Neural progenitor cell (in vitro differentiated cells): Measurements from ENCODE around the gene CTU2. TPM values are rescaled to one million over a fixed set of nuclear protein-coding genes. Genes with fewer than 3 reads are reported as not detected.

Experiments
- DNase-seq: peaks from one replicate; pipeline ENCODE4 v3.0.0-alpha.2; 2016; ENCODE audit warnings: low spot score
- H2AFZ ChIP-seq: fragments of 200-600 bp; sonication (generic); replicated peaks from 2 replicates; pipeline ENCODE4 v1.6.1; 2016; ENCODE audit warnings: antibody characterized with exemption
- H3F3A ChIP-seq: fragments of 200-600 bp; sonication (generic); 2 replicates; pipeline ENCODE4 v1.6.1; 2016; ENCODE audit warnings: antibody characterized with exemption, low read depth
- H3K27ac ChIP-seq: fragments of 200-600 bp; sonication (generic); 2 replicates; pipeline ENCODE4 v1.5.1; 2016; ENCODE audit warnings: mild to moderate bottlenecking
- H3K27me3 ChIP-seq: fragments of 200-600 bp; sonication (generic); 2 replicates; pipeline ENCODE4 v1.6.1; 2016; ENCODE audit warnings: mild to moderate bottlenecking, moderate library complexity
- H3K36me3 ChIP-seq: fragments of 200-600 bp; sonication (generic); 2 replicates; pipeline ENCODE4 v1.5.1; 2016
- H3K4me1 ChIP-seq: fragments of 200-600 bp; sonication (generic); 2 replicates; pipeline ENCODE4 v1.6.1; 2016; ENCODE audit warnings: mixed run types
- H3K4me2 ChIP-seq: fragments of 200-600 bp; sonication (generic); 2 replicates; pipeline ENCODE4 v1.6.1; 2016
- H3K4me3 ChIP-seq: fragments of 200-600 bp; sonication (generic); 2 replicates; pipeline ENCODE4 v1.5.1; 2016
- H3K79me2 ChIP-seq: fragments of 200-600 bp; sonication (generic); 2 replicates; pipeline ENCODE4 v1.6.1; 2016; ENCODE audit warnings: low read depth
- H3K9ac ChIP-seq: fragments of 200-600 bp; sonication (generic); 2 replicates; pipeline ENCODE4 v1.6.1; 2016
- H3K9me3 ChIP-seq: fragments of 200-600 bp; sonication (generic); 2 replicates; pipeline ENCODE4 v1.5.1; 2016; ENCODE audit warnings: low read depth
- H4K20me1 ChIP-seq: fragments of 200-600 bp; sonication (generic); 2 replicates; pipeline ENCODE4 v1.6.1; 2016; ENCODE audit warnings: low read depth
- H3K27ac Mint-ChIP-seq: 3 replicates; pipeline ENCODE4 v1.8.0; 2021; ENCODE audit warnings: mixed read lengths
- H3K27me3 Mint-ChIP-seq: 2 replicates; pipeline ENCODE4 v1.8.0; 2022; ENCODE audit warnings: low read depth, mild to moderate bottlenecking, inconsistent platforms, moderate library complexity, mixed read lengths; ENCODE audit not compliant: insufficient read depth
- H3K36me3 Mint-ChIP-seq: 3 replicates; pipeline ENCODE4 v1.8.0; 2021; ENCODE audit warnings: mixed read lengths
- H3K4me1 Mint-ChIP-seq: 3 replicates; pipeline ENCODE4 v1.8.0; 2021; ENCODE audit warnings: mixed read lengths
- H3K4me3 Mint-ChIP-seq: 3 replicates; pipeline ENCODE4 v1.8.0; 2021; ENCODE audit warnings: mild to moderate bottlenecking, moderate library complexity, mixed read lengths
- H3K9me3 Mint-ChIP-seq: 3 replicates; pipeline ENCODE4 v1.8.0; 2020; ENCODE audit warnings: mixed read lengths
- EZH2 ChIP-seq: fragments of 200-600 bp; sonication (generic); IDR thresholded peaks from 2 replicates; pipeline ENCODE4 v1.6.1; 2017; ENCODE audit warnings: antibody characterized with exemption, mild to moderate bottlenecking, moderate library complexity
- EZH2phosphoT487 ChIP-seq: fragments of 200-600 bp; sonication (generic); IDR thresholded peaks from 2 replicates; pipeline ENCODE4 v1.6.1; 2017; ENCODE audit warnings: antibody characterized with exemption
- total RNA-seq: library from RNA; depleted of rRNA; stranded (reverse); fragments of >200 nt; gene quantifications from 2 replicates; pipeline ENCODE4 v1.2.3, GENCODE V29; 2015; ENCODE audit warnings: low replicate concordance
- TF ChIP-seq, protein P1 (sequence below): fragments of 200-600 bp; sonication (generic); IDR thresholded peaks from 2 replicates; pipeline ENCODE4 v1.5.1; 2017; ENCODE audit warnings: antibody characterized with exemption, mild to moderate bottlenecking

CTU2 gene
- total RNA-seq, 1 donor from 2014 or later: 4.7 TPM

DNA sequence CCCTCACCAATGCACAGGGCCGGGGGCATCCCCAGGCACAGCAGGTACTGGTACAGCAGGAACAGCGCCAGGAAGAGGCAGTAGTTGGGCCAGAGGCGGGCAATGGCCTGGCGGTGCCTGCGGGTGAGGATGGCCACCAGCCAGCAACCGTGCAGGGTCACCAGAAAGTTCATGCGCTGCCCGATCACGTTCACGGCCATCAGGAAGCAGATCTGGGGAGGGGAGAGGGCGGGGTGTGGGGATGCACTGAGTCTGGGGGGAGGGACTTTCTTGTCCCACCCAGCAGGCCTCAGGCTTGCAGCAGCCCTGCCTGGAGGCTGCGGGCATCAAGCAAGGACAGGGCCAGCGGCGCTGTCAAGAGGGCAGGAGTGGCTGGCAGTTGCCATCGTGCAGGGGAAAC is 25.4 kb downstream of the CTU2 start:
- H3K4me1 ChIP-seq: no peaks in the 10 kb centered on the region
- no peak overlapping the region for H3K9ac ChIP-seq
- H3K27ac Mint-ChIP-seq: no peak overlapping the region
- peaks cover 2% of the 10 kb centered on the region for H3K27me3 Mint-ChIP-seq
- no peak overlapping the region for H2AFZ ChIP-seq
- no peak overlapping the region for H3K4me3 ChIP-seq
- no peaks in the 10 kb centered on the region for H4K20me1 ChIP-seq
- no peak for TF ChIP-seq EZH2
- no peaks in the 10 kb centered on the region for H3K27me3 ChIP-seq
- H3K36me3 ChIP-seq: no peaks in the 10 kb centered on the region
- H3K79me2 ChIP-seq: no peaks in the 10 kb centered on the region
- no peak overlapping the region for H3K4me3 Mint-ChIP-seq
- H3K27ac ChIP-seq: no peak overlapping the region
- no peaks in the 10 kb centered on the region for H3K9me3 Mint-ChIP-seq
- no peaks in the 10 kb centered on the region for H3K9me3 ChIP-seq
- H3K36me3 Mint-ChIP-seq: no peaks in the 10 kb centered on the region
- peaks cover 3% of the 10 kb centered on the region for H3F3A ChIP-seq
- DNase-seq: no peak
- H3K4me2 ChIP-seq: no peak overlapping the region
- peaks cover 10% of the 10 kb centered on the region for H3K4me1 Mint-ChIP-seq

DNA sequence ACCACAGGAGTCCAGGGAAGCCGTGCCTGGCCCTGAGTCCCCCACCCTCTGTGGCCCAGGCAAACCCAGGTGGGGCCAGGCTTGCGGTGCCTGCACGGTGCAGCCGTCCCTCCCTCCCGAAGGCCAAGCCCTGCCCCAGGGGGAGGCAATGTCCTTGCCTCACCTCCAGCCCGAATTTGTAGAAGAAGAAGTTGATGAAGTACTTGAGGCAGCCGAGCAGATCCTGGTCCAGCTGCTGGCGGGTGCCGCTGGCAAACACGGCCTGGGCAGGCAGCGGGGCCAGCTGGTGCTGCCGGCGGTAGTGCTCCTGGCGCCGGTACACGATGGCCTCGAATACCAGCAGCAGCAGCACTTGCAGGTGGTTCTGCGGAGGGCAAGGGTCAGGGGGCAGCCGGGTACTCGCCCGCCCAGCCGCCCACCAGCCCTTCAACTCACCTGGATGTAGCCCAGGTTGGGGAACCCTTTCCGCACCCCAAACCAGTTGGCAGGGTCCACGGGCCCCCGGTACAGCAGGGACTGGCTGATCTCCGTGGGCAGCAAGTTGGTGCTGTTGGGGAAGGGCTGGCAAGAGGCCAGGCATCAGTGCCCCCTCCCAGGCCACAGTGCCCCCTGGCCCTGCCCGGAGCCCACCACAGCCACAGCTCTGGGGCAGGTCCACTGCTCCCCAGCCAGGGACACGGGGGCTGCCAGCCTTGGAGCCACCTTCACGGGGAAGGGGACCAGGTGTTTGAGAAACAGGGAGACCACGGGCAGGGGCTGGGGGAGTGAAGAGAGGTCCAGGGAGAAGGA is 26.1 kb downstream of the CTU2 start:
- no peak overlapping the region for H3K4me2 ChIP-seq
- no peak overlapping the region for H3K27ac Mint-ChIP-seq
- H3K4me3 Mint-ChIP-seq: no peak overlapping the region
- no peak for DNase-seq
- no peaks in the 10 kb centered on the region for H3K79me2 ChIP-seq
- no peaks in the 10 kb centered on the region for H3K36me3 Mint-ChIP-seq
- TF ChIP-seq, protein P1, sequence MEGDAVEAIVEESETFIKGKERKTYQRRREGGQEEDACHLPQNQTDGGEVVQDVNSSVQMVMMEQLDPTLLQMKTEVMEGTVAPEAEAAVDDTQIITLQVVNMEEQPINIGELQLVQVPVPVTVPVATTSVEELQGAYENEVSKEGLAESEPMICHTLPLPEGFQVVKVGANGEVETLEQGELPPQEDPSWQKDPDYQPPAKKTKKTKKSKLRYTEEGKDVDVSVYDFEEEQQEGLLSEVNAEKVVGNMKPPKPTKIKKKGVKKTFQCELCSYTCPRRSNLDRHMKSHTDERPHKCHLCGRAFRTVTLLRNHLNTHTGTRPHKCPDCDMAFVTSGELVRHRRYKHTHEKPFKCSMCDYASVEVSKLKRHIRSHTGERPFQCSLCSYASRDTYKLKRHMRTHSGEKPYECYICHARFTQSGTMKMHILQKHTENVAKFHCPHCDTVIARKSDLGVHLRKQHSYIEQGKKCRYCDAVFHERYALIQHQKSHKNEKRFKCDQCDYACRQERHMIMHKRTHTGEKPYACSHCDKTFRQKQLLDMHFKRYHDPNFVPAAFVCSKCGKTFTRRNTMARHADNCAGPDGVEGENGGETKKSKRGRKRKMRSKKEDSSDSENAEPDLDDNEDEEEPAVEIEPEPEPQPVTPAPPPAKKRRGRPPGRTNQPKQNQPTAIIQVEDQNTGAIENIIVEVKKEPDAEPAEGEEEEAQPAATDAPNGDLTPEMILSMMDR: no peak
- no peak for TF ChIP-seq EZH2
- no peak for TF ChIP-seq EZH2phosphoT487
- no peak overlapping the region for H3K27ac ChIP-seq
- H3K4me1 ChIP-seq: no peaks in the 10 kb centered on the region
- H3F3A ChIP-seq: peaks cover 3% of the 10 kb centered on the region
- no peaks in the 10 kb centered on the region for H3K9me3 ChIP-seq
- no peaks in the 10 kb centered on the region for H4K20me1 ChIP-seq
- no peaks in the 10 kb centered on the region for H3K27me3 ChIP-seq
- H3K4me3 ChIP-seq: no peak overlapping the region
- H2AFZ ChIP-seq: no peak overlapping the region
- no peaks in the 10 kb centered on the region for H3K36me3 ChIP-seq
- no peak overlapping the region for H3K9ac ChIP-seq
- peaks cover 2% of the 10 kb centered on the region for H3K27me3 Mint-ChIP-seq
- H3K4me1 Mint-ChIP-seq: peaks cover 10% of the 10 kb centered on the region
- H3K9me3 Mint-ChIP-seq: no peaks in the 10 kb centered on the region

DNA sequence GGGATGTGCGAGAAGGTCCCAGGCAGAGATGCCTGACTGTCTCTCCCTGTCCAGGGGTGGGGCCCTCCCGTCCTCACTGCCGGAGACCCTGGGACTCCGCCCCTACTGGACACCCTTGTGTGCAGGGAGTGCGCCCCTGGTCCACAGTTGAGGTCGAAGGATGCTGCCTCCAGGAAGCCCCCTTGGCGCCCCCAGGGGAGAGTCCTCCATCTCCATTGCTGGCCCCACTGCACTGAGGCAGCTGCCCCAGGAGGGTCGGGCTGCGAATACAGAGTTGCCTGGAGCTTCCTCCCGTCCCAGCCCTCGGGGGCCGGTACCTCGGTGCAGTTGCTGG is 26.6 kb downstream of the CTU2 start:
- Mint-ChIP-seq H3K27me3 (peaks cover 2% of the 10 kb centered on the region), H3K9me3 (no peaks in the 10 kb centered on the region), H3K36me3 (no peaks in the 10 kb centered on the region), H3K4me1 (peaks cover 6% of the 10 kb centered on the region), H3K4me3 (no peak overlapping the region), H3K27ac (no peak overlapping the region)
- no peaks in the 10 kb centered on the region for H3K79me2 ChIP-seq
- H3K36me3 ChIP-seq: no peaks in the 10 kb centered on the region
- H3K4me3 ChIP-seq: no peak overlapping the region
- H2AFZ ChIP-seq: no peak overlapping the region
- peaks cover 3% of the 10 kb centered on the region for H3F3A ChIP-seq
- no peak overlapping the region for H3K27ac ChIP-seq
- H3K4me2 ChIP-seq: no peak overlapping the region
- TF ChIP-seq EZH2phosphoT487 (no peak), EZH2 (no peak)
- TF ChIP-seq, protein P1: no peak
- H3K9me3 ChIP-seq: no peaks in the 10 kb centered on the region
- no peaks in the 10 kb centered on the region for H3K27me3 ChIP-seq
- H3K9ac ChIP-seq: no peak overlapping the region
- H3K4me1 ChIP-seq: no peaks in the 10 kb centered on the region
- no peaks in the 10 kb centered on the region for H4K20me1 ChIP-seq
- no peak for DNase-seq

DNA sequence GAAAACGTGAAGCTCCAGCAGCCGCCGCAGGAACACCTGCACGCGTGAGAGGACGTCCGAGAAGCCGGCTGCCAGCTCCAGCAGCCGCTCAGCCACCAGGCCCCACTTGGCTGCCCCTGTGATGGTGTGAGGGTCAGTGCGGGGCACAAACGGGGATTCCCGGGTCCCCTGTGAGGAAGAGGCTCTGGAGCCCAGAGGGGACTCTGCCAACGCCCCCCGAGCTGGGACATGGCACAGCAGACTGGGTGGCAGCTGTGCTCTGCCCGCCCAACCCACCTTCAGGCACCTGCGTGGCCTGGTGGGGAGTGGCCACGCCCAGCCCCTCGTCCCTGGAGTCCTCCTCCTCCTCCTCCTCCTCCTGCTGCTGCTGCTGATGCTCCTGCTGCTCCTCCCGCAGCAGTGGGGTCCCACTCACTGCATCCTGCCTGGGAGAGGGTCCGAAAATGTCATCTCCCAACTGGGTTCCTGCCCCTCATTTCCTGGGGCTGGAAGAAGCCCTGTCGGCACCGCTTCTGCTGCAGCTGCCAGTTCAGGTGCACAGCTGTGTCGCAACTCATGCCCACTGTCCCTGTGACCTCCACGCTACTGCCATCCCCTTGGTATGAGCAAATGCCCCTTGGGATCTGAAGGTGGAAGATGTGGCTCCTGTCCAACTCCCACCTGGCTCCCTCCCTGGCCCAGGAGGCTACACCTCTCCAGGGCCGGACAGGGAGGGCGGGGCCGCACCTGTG is 27.5 kb downstream of the CTU2 start:
- no peaks in the 10 kb centered on the region for H3K79me2 ChIP-seq
- Mint-ChIP-seq H3K27me3 (peaks cover 2% of the 10 kb centered on the region), H3K4me3 (no peak overlapping the region), H3K27ac (no peak overlapping the region), H3K4me1 (peaks cover 7% of the 10 kb centered on the region), H3K9me3 (no peaks in the 10 kb centered on the region), H3K36me3 (no peaks in the 10 kb centered on the region)
- H3K4me1 ChIP-seq: no peaks in the 10 kb centered on the region
- TF ChIP-seq EZH2phosphoT487 (no peak), EZH2 (no peak)
- TF ChIP-seq, protein P1: no peak
- H3K4me2 ChIP-seq: no peak overlapping the region
- H3K27ac ChIP-seq: no peak overlapping the region
- no peaks in the 10 kb centered on the region for H3K9me3 ChIP-seq
- no peak overlapping the region for H3K9ac ChIP-seq
- no peaks in the 10 kb centered on the region for H3K36me3 ChIP-seq
- peaks cover 3% of the 10 kb centered on the region for H3F3A ChIP-seq
- H2AFZ ChIP-seq: no peak overlapping the region
- DNase-seq: no peak
- H3K4me3 ChIP-seq: no peak overlapping the region
- no peaks in the 10 kb centered on the region for H3K27me3 ChIP-seq
- H4K20me1 ChIP-seq: no peaks in the 10 kb centered on the region
